ENCODE results near the gene LAMTOR2.

- no peak for TF ChIP-seq RFX5 (IDR thresholded peaks at IDR 0.05; ENCODE audit: borderline replicate concordance, low read depth, low read length)
- TF ChIP-seq CTCF (IDR thresholded peaks at IDR 0.05; ENCODE audit: control extremely low read depth in 1 of 3, insufficient read depth in 1 of 3, low read depth in 1 of 3, low read length in 3 of 3), result no peak
- TF ChIP-seq POLR2A (IDR thresholded peaks at IDR 0.05; ENCODE audit: control extremely low read depth in 1 of 2, low read depth in 2 of 2, low read length in 2 of 2), result no peak
- no peak for TF ChIP-seq MAFK (IDR thresholded peaks at IDR 0.05; ENCODE audit: low read depth, low read length)
- TF ChIP-seq EP300 (IDR thresholded peaks at IDR 0.05; ENCODE audit: borderline replicate concordance in 1 of 2, low read depth in 2 of 2, low read length in 2 of 2), result no peak
- no peak for TF ChIP-seq SIN3A (conservative IDR thresholded peaks at IDR 0.05 in 1 of 2, IDR thresholded peaks at IDR 0.05 in 1 of 2; ENCODE audit: low read depth in 1 of 2, low read length in 2 of 2)
- TF ChIP-seq TCF12 (IDR thresholded peaks at IDR 0.05; ENCODE audit: low read depth, low read length), result no peak
- TF ChIP-seq POLR2AphosphoS5 (IDR thresholded peaks at IDR 0.05; ENCODE audit: low read depth, low read length), result no peak
- no peak for TF ChIP-seq CREB1 (IDR thresholded peaks at IDR 0.05)
Observed at GRCh38 chr1:156104065-156104810, 49.7 kb downstream of the LAMTOR2 start.
